HEK293 (cell line): ENCODE measurements around the gene EXT2.

Source experiments
- CTCF ChIP-seq: fragments of 450-650 bp; formaldehyde crosslinking; IDR thresholded peaks from 2 replicates; pipeline ENCODE4 v1.5.1; 2016; ENCODE audit warnings: missing biosample characterization, missing genetic modification characterization
- PATZ1 ChIP-seq: fragments of 450-650 bp; formaldehyde crosslinking; IDR thresholded peaks from 2 replicates; pipeline ENCODE4 v1.5.1; 2016; ENCODE audit warnings: missing biosample characterization, missing genetic modification characterization
- ZNF169 ChIP-seq: fragments of 450-650 bp; formaldehyde crosslinking; IDR thresholded peaks from 2 replicates; pipeline ENCODE4 v1.5.1; 2016; ENCODE audit warnings: missing biosample characterization, missing genetic modification characterization
- ZNF362 ChIP-seq: fragments of 450-650 bp; formaldehyde crosslinking; IDR thresholded peaks from 2 replicates; pipeline ENCODE4 v1.5.1; 2016; ENCODE audit warnings: missing biosample characterization, missing genetic modification characterization
- ZNF416 ChIP-seq: fragments of 450-650 bp; formaldehyde crosslinking; IDR thresholded peaks from 2 replicates; pipeline ENCODE4 v1.5.1; 2016; ENCODE audit warnings: missing biosample characterization, missing genetic modification characterization
- ZNF510 ChIP-seq: fragments of 450-650 bp; formaldehyde crosslinking; IDR thresholded peaks from 2 replicates; pipeline ENCODE4 v1.5.1; 2018; ENCODE audit warnings: mild to moderate bottlenecking, missing genetic modification characterization, missing biosample characterization; ENCODE audit not compliant: insufficient replicate concordance
- ZNF600 ChIP-seq: fragments of 450-650 bp; formaldehyde crosslinking; IDR thresholded peaks from 2 replicates; pipeline ENCODE4 v1.5.1; 2016; ENCODE audit warnings: missing biosample characterization, missing genetic modification characterization
- ZNF660 ChIP-seq: fragments of 450-650 bp; IDR thresholded peaks from 2 replicates; pipeline ENCODE4 v1.5.1; 2018; ENCODE audit warnings: missing biosample characterization, mild to moderate bottlenecking, missing genetic modification characterization
- ZNF707 ChIP-seq: fragments of 450-650 bp; formaldehyde crosslinking; IDR thresholded peaks from 2 replicates; pipeline ENCODE4 v1.5.1; 2016; ENCODE audit warnings: missing biosample characterization, missing genetic modification characterization

GRCh38 chr11:44213148-44213547, 117.7 kb downstream of the EXT2 start:
- no peak for TF ChIP-seq ZNF660 (tag by site-specific recombination)
- TF ChIP-seq CTCF (tag by site-specific recombination) = no peak
- TF ChIP-seq ZNF362 (tag by site-specific recombination) = no peak
- no peak for TF ChIP-seq PATZ1
- no peak for TF ChIP-seq ZNF169 (tag by site-specific recombination)
- TF ChIP-seq ZNF510 (tag by site-specific recombination) = no peak
- TF ChIP-seq ZNF416 (tag by site-specific recombination) = no peak
- TF ChIP-seq ZNF600 (tag by site-specific recombination) = no peak
- no peak for TF ChIP-seq ZNF707 (tag by site-specific recombination)
